Measurements from ENCODE around the gene STEAP3. TPM values are rescaled to one million over a fixed set of nuclear protein-coding genes. Genes with fewer than 3 reads are reported as not detected.

STEAP3 gene
- total RNA-seq, 2 donors from 2014 or later: 17.9 to 31.4 TPM

DNA sequence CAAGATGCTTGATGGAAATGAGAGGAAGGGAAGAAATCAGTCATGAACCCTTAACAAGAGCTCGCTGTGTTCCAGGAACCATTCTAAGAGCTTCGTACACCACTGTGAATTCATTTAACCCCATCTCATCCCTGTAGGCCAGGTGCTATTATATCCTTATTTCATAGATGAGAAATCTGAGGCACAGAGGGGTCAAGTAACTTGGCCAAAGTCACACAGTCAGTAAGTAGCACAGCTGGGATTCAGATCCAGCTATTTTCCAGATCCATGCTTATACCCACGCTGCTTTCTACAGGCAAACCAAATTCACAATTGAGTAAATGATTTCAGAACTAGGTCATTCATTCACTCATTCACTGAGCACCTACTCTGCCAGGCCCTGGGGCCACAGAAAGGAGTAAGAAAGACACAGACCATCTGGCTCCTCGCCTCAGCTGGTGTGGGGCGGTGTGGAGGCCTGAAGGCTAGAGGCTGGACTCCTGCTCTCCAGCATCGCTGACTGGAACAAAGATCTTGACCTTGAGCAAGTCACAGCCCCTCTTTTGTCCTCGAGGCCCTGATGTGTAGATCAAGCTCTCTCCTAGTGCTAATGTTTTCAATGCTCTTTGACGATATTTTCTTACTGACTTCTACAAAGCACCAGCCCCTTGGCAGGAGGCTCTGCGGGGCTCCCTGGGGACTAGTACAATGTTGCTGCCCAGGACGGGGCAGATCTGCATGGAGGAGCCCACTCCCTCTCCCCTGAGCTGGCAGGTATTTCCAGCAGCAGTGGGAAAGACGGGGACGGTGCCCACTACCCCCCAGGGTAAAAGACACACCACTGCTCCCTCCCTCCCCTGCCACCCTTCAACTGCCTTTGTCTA is 26.5 kb downstream of the STEAP3 start:
- peaks cover 7 to 17% of the 10 kb centered on the region in 2 donors for H3K4me1 ChIP-seq (ENCODE audit: control insufficient read depth in 1 of 2, low read depth in 2 of 2)
- DNase-seq (ENCODE audit: low spot score): no peak

DNA sequence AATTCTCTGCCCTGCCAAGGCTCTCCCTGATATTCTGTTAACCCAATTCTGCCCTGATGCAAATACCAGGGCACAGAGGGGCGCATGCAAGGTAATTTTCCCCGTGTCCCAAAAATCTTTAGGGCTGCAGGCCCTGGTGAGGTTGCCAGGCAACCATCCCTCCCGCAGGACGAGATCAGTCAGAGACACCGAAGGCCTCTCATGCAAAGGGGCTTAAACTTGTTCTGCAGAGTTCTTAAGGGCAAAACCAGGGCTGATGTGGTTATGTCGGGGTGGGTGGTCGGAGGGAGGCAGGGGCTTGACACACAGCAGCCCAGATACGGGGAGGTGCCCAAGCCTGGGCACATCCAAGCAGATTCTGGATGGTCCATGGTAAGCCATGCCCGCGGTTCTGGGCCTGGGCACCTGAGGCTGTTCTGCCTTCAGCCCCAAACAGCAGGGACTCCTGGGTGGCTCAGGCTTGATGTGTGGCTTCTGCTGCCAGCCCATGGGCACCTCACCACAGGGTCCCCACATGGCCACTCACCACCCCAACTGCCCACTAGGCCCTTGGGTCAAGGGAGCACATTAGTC is 27.2 kb downstream of the STEAP3 start:
- DNase-seq (ENCODE audit: low spot score): no peak
- H3K27ac ChIP-seq: no peak overlapping the region

More for the DNA sequence above, 26.5 kb downstream of the STEAP3 start:
- peaks cover 2% of the 10 kb centered on the region for H3K36me3 ChIP-seq
- no peak for ATAC-seq (ENCODE audit: insufficient number of reproducible peaks, low FRiP score, low read depth)
- H3K27me3 ChIP-seq (replicated peaks; ENCODE audit: insufficient read depth): no peaks in the 10 kb centered on the region
- no peak overlapping the region for H3K27ac ChIP-seq
- no peak overlapping the region for H3K4me3 ChIP-seq
- no peaks in the 10 kb centered on the region for H3K9me3 ChIP-seq
- no peak for TF ChIP-seq CTCF (IDR thresholded peaks at IDR 0.05)

GRCh38 chr2:119251652-119252051 is 28.0 kb downstream of the STEAP3 start:
- H3K4me3 ChIP-seq: no peak overlapping the region
- ATAC-seq (ENCODE audit: insufficient number of reproducible peaks, low FRiP score, low read depth): no peak
- no peaks in the 10 kb centered on the region for H3K9me3 ChIP-seq
- no peak overlapping the region for H3K27ac ChIP-seq
- no peak for TF ChIP-seq CTCF (IDR thresholded peaks at IDR 0.05)
- peaks cover 7 to 17% of the 10 kb centered on the region in 2 donors for H3K4me1 ChIP-seq (ENCODE audit: control insufficient read depth in 1 of 2, low read depth in 2 of 2)
- no peak for DNase-seq (ENCODE audit: low spot score)
- no peaks in the 10 kb centered on the region for H3K27me3 ChIP-seq (replicated peaks; ENCODE audit: insufficient read depth)
- H3K36me3 ChIP-seq: peaks cover 2% of the 10 kb centered on the region

More for the DNA sequence above, 27.2 kb downstream of the STEAP3 start:
- no peak for ATAC-seq (ENCODE audit: insufficient number of reproducible peaks, low FRiP score, low read depth)
- peaks cover 7 to 17% of the 10 kb centered on the region in 2 donors for H3K4me1 ChIP-seq (ENCODE audit: control insufficient read depth in 1 of 2, low read depth in 2 of 2)
- no peak for TF ChIP-seq CTCF (IDR thresholded peaks at IDR 0.05)
- no peaks in the 10 kb centered on the region for H3K27me3 ChIP-seq (replicated peaks; ENCODE audit: insufficient read depth)
- H3K36me3 ChIP-seq: peaks cover 2% of the 10 kb centered on the region
- no peak overlapping the region for H3K4me3 ChIP-seq
- H3K9me3 ChIP-seq: no peaks in the 10 kb centered on the region

DNA sequence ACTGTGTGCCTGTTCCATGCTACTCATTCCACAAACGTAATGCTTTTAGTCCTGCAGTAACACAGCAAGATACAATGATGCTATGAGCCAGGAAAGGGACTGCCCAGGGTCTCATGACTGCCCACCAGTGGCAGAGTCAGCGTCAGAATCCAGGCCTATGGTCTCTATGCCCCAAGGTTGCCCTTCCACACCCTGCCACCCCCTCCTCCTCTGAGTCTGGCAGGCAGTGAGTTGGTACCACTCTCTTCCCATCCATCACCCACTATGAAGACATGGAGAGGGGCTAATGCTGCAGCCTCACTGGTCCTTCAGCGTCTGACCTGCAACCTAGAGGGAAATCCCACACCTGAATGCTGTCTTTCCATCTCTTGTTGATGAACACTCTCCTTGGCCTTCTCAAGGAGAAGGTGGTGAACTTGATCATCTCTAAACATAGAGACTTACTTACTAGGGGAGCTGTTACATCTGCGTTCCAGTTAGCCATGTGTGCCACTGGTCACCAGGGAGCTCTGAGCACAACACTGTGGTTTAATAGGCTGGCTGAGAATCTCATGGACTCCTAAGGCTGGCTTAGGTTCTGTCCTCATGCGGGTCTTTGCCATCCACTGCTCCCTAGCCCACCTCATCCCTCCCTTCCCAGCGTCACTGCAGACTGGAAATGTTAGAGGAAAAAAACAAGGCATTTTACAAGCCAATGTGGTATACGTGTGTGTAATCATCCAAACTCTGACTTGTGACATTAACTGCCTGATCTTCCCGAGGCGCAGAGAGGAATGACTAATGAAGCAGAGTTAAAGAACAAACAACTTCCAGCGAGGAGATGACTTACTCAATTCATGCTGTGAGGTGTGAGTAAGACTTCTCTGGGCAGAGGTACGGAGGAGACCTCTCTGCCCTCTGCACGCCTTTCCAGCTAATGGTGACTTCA is 28.8 kb downstream of the STEAP3 start:
- Histone ChIP-seq H3K4me1 (ENCODE audit: control insufficient read depth in 1 of 2, low read depth in 2 of 2) (peaks cover 7 to 17% of the 10 kb centered on the region in 2 donors), H3K27me3 (replicated peaks; ENCODE audit: insufficient read depth) (no peaks in the 10 kb centered on the region), H3K36me3 (peaks cover 4% of the 10 kb centered on the region), H3K4me3 (no peak overlapping the region), H3K9me3 (no peaks in the 10 kb centered on the region), H3K27ac (peak overlapping the region in 1 of 2 donors; percentile 50)
- ATAC-seq (ENCODE audit: insufficient number of reproducible peaks, low FRiP score, low read depth): no peak
- DNase-seq (ENCODE audit: low spot score): no peak
- no peak for TF ChIP-seq CTCF (IDR thresholded peaks at IDR 0.05)

Measured in thoracic aorta (tissue), 2 donors.